ENCODE measurements around the gene ZXDB. TPM values are rescaled to one million over a fixed set of nuclear protein-coding genes. Genes with fewer than 3 reads are reported as not detected.

ZXDB gene
- total and polyA plus RNA-seq, 2 experiments from 2014 or later = 2.5 to 16.1 TPM

DNA sequence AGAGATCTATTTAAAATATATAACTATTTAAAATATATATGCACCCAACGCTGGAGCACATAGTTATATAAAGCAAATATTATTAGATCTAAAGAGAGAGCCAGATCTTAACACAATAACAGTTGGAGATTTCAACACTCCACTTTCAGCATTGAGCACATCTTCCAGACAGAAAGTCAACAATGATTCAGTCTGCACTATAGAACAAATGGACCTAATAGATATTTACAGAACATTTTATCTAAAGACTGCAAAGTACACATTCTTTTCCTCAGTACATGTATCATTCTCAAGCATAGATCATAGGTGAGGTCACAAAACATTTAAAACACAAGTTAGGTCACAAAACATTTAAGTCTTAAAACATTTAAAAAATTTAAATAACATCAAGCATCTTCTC lies 51.9 kb downstream of the ZXDB start (continued):
- TF ChIP-seq, protein P1, sequence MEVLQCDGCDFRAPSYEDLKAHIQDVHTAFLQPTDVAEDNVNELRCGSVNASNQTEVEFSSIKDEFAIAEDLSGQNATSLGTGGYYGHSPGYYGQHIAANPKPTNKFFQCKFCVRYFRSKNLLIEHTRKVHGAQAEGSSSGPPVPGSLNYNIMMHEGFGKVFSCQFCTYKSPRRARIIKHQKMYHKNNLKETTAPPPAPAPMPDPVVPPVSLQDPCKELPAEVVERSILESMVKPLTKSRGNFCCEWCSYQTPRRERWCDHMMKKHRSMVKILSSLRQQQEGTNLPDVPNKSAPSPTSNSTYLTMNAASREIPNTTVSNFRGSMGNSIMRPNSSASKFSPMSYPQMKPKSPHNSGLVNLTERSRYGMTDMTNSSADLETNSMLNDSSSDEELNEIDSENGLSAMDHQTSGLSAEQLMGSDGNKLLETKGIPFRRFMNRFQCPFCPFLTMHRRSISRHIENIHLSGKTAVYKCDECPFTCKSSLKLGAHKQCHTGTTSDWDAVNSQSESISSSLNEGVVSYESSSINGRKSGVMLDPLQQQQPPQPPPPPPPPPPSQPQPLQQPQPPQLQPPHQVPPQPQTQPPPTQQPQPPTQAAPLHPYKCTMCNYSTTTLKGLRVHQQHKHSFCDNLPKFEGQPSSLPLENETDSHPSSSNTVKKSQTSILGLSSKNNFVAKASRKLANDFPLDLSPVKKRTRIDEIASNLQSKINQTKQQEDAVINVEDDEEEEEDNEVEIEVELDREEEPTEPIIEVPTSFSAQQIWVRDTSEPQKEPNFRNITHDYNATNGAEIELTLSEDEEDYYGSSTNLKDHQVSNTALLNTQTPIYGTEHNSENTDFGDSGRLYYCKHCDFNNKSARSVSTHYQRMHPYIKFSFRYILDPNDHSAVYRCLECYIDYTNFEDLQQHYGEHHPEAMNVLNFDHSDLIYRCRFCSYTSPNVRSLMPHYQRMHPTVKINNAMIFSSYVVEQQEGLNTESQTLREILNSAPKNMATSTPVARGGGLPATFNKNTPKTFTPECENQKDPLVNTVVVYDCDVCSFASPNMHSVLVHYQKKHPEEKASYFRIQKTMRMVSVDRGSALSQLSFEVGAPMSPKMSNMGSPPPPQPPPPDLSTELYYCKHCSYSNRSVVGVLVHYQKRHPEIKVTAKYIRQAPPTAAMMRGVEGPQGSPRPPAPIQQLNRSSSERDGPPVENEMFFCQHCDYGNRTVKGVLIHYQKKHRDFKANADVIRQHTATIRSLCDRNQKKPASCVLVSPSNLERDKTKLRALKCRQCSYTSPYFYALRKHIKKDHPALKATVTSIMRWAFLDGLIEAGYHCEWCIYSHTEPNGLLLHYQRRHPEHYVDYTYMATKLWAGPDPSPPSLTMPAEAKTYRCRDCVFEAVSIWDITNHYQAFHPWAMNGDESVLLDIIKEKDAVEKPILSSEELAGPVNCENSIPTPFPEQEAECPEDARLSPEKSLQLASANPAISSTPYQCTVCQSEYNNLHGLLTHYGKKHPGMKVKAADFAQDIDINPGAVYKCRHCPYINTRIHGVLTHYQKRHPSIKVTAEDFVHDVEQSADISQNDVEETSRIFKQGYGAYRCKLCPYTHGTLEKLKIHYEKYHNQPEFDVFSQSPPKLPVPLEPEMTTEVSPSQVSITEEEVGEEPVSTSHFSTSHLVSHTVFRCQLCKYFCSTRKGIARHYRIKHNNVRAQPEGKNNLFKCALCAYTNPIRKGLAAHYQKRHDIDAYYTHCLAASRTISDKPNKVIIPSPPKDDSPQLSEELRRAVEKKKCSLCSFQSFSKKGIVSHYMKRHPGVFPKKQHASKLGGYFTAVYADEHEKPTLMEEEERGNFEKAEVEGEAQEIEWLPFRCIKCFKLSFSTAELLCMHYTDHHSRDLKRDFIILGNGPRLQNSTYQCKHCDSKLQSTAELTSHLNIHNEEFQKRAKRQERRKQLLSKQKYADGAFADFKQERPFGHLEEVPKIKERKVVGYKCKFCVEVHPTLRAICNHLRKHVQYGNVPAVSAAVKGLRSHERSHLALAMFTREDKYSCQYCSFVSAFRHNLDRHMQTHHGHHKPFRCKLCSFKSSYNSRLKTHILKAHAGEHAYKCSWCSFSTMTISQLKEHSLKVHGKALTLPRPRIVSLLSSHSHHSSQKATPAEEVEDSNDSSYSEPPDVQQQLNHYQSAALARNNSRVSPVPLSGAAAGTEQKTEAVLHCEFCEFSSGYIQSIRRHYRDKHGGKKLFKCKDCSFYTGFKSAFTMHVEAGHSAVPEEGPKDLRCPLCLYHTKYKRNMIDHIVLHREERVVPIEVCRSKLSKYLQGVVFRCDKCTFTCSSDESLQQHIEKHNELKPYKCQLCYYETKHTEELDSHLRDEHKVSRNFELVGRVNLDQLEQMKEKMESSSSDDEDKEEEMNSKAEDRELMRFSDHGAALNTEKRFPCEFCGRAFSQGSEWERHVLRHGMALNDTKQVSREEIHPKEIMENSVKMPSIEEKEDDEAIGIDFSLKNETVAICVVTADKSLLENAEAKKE (CRISPR knock-in tag; IDR thresholded peaks at IDR 0.05) = no peak
- TF ChIP-seq, protein P2, sequence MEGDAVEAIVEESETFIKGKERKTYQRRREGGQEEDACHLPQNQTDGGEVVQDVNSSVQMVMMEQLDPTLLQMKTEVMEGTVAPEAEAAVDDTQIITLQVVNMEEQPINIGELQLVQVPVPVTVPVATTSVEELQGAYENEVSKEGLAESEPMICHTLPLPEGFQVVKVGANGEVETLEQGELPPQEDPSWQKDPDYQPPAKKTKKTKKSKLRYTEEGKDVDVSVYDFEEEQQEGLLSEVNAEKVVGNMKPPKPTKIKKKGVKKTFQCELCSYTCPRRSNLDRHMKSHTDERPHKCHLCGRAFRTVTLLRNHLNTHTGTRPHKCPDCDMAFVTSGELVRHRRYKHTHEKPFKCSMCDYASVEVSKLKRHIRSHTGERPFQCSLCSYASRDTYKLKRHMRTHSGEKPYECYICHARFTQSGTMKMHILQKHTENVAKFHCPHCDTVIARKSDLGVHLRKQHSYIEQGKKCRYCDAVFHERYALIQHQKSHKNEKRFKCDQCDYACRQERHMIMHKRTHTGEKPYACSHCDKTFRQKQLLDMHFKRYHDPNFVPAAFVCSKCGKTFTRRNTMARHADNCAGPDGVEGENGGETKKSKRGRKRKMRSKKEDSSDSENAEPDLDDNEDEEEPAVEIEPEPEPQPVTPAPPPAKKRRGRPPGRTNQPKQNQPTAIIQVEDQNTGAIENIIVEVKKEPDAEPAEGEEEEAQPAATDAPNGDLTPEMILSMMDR (conservative IDR thresholded peaks at IDR 0.05; ENCODE audit: low read depth in 2 of 2) = no peak
- no peak for TF ChIP-seq EZH2phosphoT487 (IDR thresholded peaks at IDR 0.05; ENCODE audit: unreplicated experiment)

DNA sequence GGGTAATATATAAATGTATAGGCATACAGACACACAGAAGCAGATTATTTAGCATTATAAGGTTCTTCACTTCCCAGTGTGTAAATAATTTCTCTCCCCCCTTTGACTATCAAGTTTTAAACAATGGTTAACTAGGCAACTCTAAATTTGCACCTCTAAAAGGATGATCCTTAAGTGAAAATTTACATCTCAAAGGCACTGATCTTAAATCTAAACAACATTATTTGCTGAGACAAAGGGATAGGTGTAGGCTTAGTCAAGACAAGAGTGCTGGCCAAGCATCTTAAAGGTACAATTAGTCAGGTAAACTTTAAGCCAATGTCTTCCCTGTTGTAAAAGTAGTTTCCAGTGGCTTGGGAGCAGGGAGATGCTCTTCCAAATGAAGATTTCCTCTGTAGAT lies 55.2 kb downstream of the ZXDB start:
- peaks cover 19% of the 10 kb centered on the region for H3K4me1 Mint-ChIP-seq
- H3K27ac Mint-ChIP-seq = no peak overlapping the region
- no peaks in the 10 kb centered on the region for H3K27me3 ChIP-seq (ENCODE audit: insufficient read depth)
- no peaks in the 10 kb centered on the region for H3K79me2 ChIP-seq (replicated peaks; ENCODE audit: insufficient read depth)
- H3K36me3 Mint-ChIP-seq (ENCODE audit: low read depth) = no peaks in the 10 kb centered on the region; the same call in 2 of the 3 replicates
- no peak overlapping the region for H3K4me3 ChIP-seq
- no peaks in the 10 kb centered on the region; the same call in 1 of the 2 replicates for H3K9me2 ChIP-seq (ENCODE audit: insufficient read depth)
- DNase-seq (ENCODE audit: low spot score) (peak; percentile 71), ATAC-seq (peak; percentile 89)
- peak overlapping the region; percentile 9; the same call in 1 of the 3 replicates for H3K4me3 Mint-ChIP-seq
- H3K9me3 Mint-ChIP-seq = peaks cover 3% of the 10 kb centered on the region; the same call in 2 of the 3 replicates
- peak overlapping the region; percentile 19; the same call in 1 of the 2 replicates for H3K4me2 ChIP-seq
- H3K36me3 ChIP-seq (ENCODE audit: insufficient read depth) = no peaks in the 10 kb centered on the region
- H3F3A ChIP-seq (replicated peaks; ENCODE audit: low read depth) = no peaks in the 10 kb centered on the region
- H2AFZ ChIP-seq = no peak overlapping the region
- H3K27me3 Mint-ChIP-seq (ENCODE audit: insufficient read depth, low read depth, poor library complexity) = peaks cover 4% of the 10 kb centered on the region
- H4K20me1 ChIP-seq (replicated peaks; ENCODE audit: insufficient read depth) = no peaks in the 10 kb centered on the region
- peaks cover 17% of the 10 kb centered on the region; the same call in 1 of the 2 replicates for H3K4me1 ChIP-seq (ENCODE audit: insufficient read depth)
- no peak overlapping the region for H3K27ac ChIP-seq (ENCODE audit: low read depth)
- TF ChIP-seq, protein P3, sequence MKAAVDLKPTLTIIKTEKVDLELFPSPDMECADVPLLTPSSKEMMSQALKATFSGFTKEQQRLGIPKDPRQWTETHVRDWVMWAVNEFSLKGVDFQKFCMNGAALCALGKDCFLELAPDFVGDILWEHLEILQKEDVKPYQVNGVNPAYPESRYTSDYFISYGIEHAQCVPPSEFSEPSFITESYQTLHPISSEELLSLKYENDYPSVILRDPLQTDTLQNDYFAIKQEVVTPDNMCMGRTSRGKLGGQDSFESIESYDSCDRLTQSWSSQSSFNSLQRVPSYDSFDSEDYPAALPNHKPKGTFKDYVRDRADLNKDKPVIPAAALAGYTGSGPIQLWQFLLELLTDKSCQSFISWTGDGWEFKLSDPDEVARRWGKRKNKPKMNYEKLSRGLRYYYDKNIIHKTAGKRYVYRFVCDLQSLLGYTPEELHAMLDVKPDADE (IDR thresholded peaks at IDR 0.05) = no peak
- TF ChIP-seq ZNF114 (CRISPR knock-in tag; IDR thresholded peaks at IDR 0.05) (no peak), STAT1 (IDR thresholded peaks at IDR 0.05; ENCODE audit: unreplicated experiment) (no peak)
- TF ChIP-seq, protein P1 (CRISPR knock-in tag; IDR thresholded peaks at IDR 0.05) = no peak
